HEK293 (cell line): ENCODE measurements around the gene EFCAB6.

Experiments used
- CTCF ChIA-PET: fragments of 350-600 bp; formaldehyde crosslinking; extraction: SDS; loops from one replicate; lab custom pipeline; 2021; ENCODE audit warnings: antibody characterized with exemption; lab: Yijun Ruan, JAX
- POLR2A ChIA-PET: fragments of 300-600 bp; formaldehyde crosslinking; extraction: SDS; loops from one replicate; lab custom pipeline; 2020; ENCODE audit warnings: antibody characterized with exemption, inconsistent platforms; lab: Yijun Ruan, JAX
- H3K27ac ChIP-seq: fragments of 200-500 bp; sonication (Bioruptor generic); 2 replicates; pipeline ENCODE4 v1.5.1; 2014; ENCODE audit warnings: low read depth, low read length, control low read depth, inconsistent platforms; ENCODE audit errors: extremely low read depth
- H3K36me3 ChIP-seq, 2 experiments: fragments of 200-500 bp in 1 of 2; sonication (Bioruptor generic) in 1 of 2; 1 replicate in 1 of 2; 2 replicates in 1 of 2; pipeline ENCODE4 v1.5.1; 2014 to 2017; ENCODE audit warnings: inconsistent platforms in 2 of 2, low read length in 2 of 2; ENCODE audit not compliant: control insufficient read depth in 2 of 2, insufficient read depth in 1 of 2
- H3K4me1 ChIP-seq: fragments of 200-500 bp; sonication (Bioruptor generic); 2 replicates; pipeline ENCODE4 v1.5.1; 2014; ENCODE audit warnings: mild to moderate bottlenecking, low read length, inconsistent platforms; ENCODE audit not compliant: control insufficient read depth, insufficient read depth
- H3K4me3 ChIP-seq: 2 replicates; pipeline ENCODE4 v1.5.1; 2011; ENCODE audit warnings: low read depth, mild to moderate bottlenecking, control low read depth, low read length, moderate library complexity
- H3K9me3 ChIP-seq: fragments of 200-500 bp; sonication (Bioruptor generic); 2 replicates; pipeline ENCODE4 v1.5.1; 2014; ENCODE audit warnings: low read depth, low read length, inconsistent platforms; ENCODE audit not compliant: control insufficient read depth, insufficient read depth
- EGR2 ChIP-seq: fragments of 450-650 bp; formaldehyde crosslinking; IDR thresholded peaks from 2 replicates; pipeline ENCODE4 v1.5.1; 2016; ENCODE audit warnings: low read depth, missing biosample characterization, missing genetic modification characterization
- FEZF1 ChIP-seq: fragments of 450-650 bp; formaldehyde crosslinking; IDR thresholded peaks from 2 replicates; pipeline ENCODE4 v1.5.1; 2016; ENCODE audit warnings: missing biosample characterization, missing genetic modification characterization
- PRDM1 ChIP-seq: fragments of 450-650 bp; formaldehyde crosslinking; IDR thresholded peaks from 2 replicates; pipeline ENCODE4; 2016; ENCODE audit warnings: missing biosample characterization, missing genetic modification characterization
- ZBTB17 ChIP-seq: fragments of 450-650 bp; formaldehyde crosslinking; IDR thresholded peaks from 2 replicates; pipeline ENCODE4 v1.5.1; 2016; ENCODE audit warnings: missing biosample characterization, missing genetic modification characterization
- ZFHX2 ChIP-seq: fragments of 450-650 bp; formaldehyde crosslinking; conservative IDR thresholded peaks from 2 replicates; pipeline ENCODE4 v1.5.1; 2016; ENCODE audit warnings: missing biosample characterization, missing genetic modification characterization
- ZFP41 ChIP-seq: fragments of 450-650 bp; formaldehyde crosslinking; IDR thresholded peaks from 2 replicates; pipeline ENCODE4 v1.5.1; 2016; ENCODE audit warnings: missing biosample characterization, missing genetic modification characterization, borderline replicate concordance
- ZNF121 ChIP-seq: fragments of 450-650 bp; formaldehyde crosslinking; IDR thresholded peaks from 2 replicates; pipeline ENCODE4 v1.5.1; 2016; ENCODE audit warnings: missing biosample characterization, missing genetic modification characterization
- ZNF211 ChIP-seq: fragments of 450-650 bp; formaldehyde crosslinking; IDR thresholded peaks from 2 replicates; pipeline ENCODE4 v1.5.1; 2016; ENCODE audit warnings: low read depth, missing biosample characterization, missing genetic modification characterization
- ZNF302 ChIP-seq: fragments of 450-650 bp; formaldehyde crosslinking; IDR thresholded peaks from 2 replicates; pipeline ENCODE4 v1.5.1; 2016; ENCODE audit warnings: missing biosample characterization, missing genetic modification characterization, low read depth
- ZNF366 ChIP-seq: fragments of 450-650 bp; formaldehyde crosslinking; conservative IDR thresholded peaks from 2 replicates; pipeline ENCODE4 v1.5.1; 2016; ENCODE audit warnings: missing biosample characterization, missing genetic modification characterization
- ZNF426 ChIP-seq: fragments of 450-650 bp; formaldehyde crosslinking; IDR thresholded peaks from 2 replicates; pipeline ENCODE4 v1.5.1; 2017; ENCODE audit warnings: missing biosample characterization, missing genetic modification characterization, mild to moderate bottlenecking, inconsistent platforms, moderate library complexity
- ZNF555 ChIP-seq: fragments of 450-650 bp; formaldehyde crosslinking; conservative IDR thresholded peaks from 2 replicates; pipeline ENCODE4 v1.5.1; 2017; ENCODE audit warnings: missing biosample characterization, mild to moderate bottlenecking, missing genetic modification characterization, inconsistent platforms
- ZNF560 ChIP-seq: fragments of 450-650 bp; formaldehyde crosslinking; IDR thresholded peaks from 2 replicates; pipeline ENCODE4 v1.5.1; 2017; ENCODE audit warnings: missing biosample characterization, missing genetic modification characterization, borderline replicate concordance
- TF ChIP-seq, protein P1 (sequence below): fragments of 450-650 bp; formaldehyde crosslinking; IDR thresholded peaks from 2 replicates; pipeline ENCODE4 v1.5.1; 2016; ENCODE audit warnings: missing biosample characterization, missing genetic modification characterization
- TF ChIP-seq, protein P2 (sequence below): fragments of 450-650 bp; formaldehyde crosslinking; IDR thresholded peaks from 2 replicates; pipeline ENCODE4 v1.5.1; 2016; ENCODE audit warnings: missing biosample characterization, missing genetic modification characterization
- TF ChIP-seq, protein P3 (sequence below): fragments of 450-650 bp; formaldehyde crosslinking; IDR thresholded peaks from 2 replicates; pipeline ENCODE4 v1.5.1; 2016; ENCODE audit warnings: missing biosample characterization, missing genetic modification characterization
- TF ChIP-seq, protein P4 (sequence below): fragments of 450-650 bp; formaldehyde crosslinking; IDR thresholded peaks from 2 replicates; pipeline ENCODE4 v1.5.1; 2017; ENCODE audit warnings: missing biosample characterization, missing genetic modification characterization

Gene EFCAB6

DNA sequence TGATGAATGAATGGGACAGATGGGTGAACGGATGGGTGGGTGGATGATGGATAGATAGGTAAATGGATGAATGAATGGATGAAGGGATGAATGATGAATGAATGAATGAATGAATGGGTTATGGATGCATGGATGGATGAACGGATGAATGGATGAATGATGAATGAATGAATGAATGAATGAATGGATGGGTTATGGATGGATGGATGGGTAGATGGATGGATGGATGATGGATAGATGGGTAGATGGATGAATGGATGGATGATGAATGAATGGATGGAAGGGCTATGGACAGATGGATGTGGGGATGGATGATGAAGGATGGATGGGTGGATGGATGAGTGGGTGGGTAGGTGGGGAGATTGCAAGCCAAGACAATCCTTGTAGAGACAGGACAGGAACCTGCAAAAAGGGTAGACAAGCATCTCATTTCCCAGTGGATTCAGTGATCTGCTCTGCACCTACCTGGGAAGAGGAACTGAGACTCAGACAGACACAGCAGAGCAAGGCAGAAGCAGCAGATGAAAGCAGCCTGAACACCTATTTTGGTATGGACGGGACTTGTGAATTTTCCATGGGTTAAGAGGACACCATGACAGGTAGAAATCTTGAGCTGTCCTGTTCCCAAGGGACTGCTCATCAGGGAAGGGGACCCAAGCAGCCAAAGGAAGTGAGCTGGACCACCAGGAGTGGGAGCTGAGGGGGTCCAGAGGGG lies 68.0 kb downstream of the EFCAB6 start:
- CTCF ChIA-PET, result interaction anchor here (0.8 to 1.4 kb wide), 3 partner anchors 11 to 356 kb away, joined by 4 to 13 read pairs (median 6); no protein-coding TSS in a partner anchor
- no peaks in the 10 kb centered on the region for H3K9me3 ChIP-seq
- POLR2A ChIA-PET, result no interaction called here
- TF ChIP-seq, protein P1, sequence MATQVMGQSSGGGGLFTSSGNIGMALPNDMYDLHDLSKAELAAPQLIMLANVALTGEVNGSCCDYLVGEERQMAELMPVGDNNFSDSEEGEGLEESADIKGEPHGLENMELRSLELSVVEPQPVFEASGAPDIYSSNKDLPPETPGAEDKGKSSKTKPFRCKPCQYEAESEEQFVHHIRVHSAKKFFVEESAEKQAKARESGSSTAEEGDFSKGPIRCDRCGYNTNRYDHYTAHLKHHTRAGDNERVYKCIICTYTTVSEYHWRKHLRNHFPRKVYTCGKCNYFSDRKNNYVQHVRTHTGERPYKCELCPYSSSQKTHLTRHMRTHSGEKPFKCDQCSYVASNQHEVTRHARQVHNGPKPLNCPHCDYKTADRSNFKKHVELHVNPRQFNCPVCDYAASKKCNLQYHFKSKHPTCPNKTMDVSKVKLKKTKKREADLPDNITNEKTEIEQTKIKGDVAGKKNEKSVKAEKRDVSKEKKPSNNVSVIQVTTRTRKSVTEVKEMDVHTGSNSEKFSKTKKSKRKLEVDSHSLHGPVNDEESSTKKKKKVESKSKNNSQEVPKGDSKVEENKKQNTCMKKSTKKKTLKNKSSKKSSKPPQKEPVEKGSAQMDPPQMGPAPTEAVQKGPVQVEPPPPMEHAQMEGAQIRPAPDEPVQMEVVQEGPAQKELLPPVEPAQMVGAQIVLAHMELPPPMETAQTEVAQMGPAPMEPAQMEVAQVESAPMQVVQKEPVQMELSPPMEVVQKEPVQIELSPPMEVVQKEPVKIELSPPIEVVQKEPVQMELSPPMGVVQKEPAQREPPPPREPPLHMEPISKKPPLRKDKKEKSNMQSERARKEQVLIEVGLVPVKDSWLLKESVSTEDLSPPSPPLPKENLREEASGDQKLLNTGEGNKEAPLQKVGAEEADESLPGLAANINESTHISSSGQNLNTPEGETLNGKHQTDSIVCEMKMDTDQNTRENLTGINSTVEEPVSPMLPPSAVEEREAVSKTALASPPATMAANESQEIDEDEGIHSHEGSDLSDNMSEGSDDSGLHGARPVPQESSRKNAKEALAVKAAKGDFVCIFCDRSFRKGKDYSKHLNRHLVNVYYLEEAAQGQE (tag by site-specific recombination), result no peak
- TF ChIP-seq FEZF1 (no peak), ZNF560 (tag by site-specific recombination) (no peak), ZNF121 (no peak), ZFP41 (no peak), ZNF302 (tag by site-specific recombination) (no peak), ZFHX2 (tag by site-specific recombination) (0 out of 2 replicates have a peak, but pooled peaks have one; percentile 27), PRDM1 (no peak), ZNF426 (tag by site-specific recombination) (no peak), ZNF211 (no peak), ZNF555 (no peak), ZBTB17 (tag by site-specific recombination) (peak; percentile 96), ZNF366 (tag by site-specific recombination) (peak; percentile 95), EGR2 (tag by site-specific recombination) (peak; percentile 29; the same call in 1 of the 2 replicates)
- TF ChIP-seq, protein P2, sequence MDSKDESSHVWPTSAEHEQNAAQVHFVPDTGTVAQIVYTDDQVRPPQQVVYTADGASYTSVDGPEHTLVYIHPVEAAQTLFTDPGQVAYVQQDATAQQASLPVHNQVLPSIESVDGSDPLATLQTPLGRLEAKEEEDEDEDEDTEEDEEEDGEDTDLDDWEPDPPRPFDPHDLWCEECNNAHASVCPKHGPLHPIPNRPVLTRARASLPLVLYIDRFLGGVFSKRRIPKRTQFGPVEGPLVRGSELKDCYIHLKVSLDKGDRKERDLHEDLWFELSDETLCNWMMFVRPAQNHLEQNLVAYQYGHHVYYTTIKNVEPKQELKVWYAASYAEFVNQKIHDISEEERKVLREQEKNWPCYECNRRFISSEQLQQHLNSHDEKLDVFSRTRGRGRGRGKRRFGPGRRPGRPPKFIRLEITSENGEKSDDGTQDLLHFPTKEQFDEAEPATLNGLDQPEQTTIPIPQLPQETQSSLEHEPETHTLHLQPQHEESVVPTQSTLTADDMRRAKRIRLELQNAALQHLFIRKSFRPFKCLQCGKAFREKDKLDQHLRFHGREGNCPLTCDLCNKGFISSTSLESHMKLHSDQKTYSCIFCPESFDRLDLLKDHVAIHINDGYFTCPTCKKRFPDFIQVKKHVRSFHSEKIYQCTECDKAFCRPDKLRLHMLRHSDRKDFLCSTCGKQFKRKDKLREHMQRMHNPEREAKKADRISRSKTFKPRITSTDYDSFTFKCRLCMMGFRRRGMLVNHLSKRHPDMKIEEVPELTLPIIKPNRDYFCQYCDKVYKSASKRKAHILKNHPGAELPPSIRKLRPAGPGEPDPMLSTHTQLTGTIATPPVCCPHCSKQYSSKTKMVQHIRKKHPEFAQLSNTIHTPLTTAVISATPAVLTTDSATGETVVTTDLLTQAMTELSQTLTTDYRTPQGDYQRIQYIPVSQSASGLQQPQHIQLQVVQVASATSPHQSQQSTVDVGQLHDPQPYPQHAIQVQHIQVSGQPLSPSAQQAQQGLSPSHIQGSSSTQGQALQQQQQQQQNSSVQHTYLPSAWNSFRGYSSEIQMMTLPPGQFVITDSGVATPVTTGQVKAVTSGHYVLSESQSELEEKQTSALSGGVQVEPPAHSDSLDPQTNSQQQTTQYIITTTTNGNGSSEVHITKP (tag by site-specific recombination), result no peak
- TF ChIP-seq, protein P3, sequence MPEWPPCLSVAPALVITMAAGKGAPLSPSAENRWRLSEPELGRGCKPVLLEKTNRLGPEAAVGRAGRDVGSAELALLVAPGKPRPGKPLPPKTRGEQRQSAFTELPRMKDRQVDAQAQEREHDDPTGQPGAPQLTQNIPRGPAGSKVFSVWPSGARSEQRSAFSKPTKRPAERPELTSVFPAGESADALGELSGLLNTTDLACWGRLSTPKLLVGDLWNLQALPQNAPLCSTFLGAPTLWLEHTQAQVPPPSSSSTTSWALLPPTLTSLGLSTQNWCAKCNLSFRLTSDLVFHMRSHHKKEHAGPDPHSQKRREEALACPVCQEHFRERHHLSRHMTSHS (tag by site-specific recombination), result no peak
- TF ChIP-seq, protein P4, sequence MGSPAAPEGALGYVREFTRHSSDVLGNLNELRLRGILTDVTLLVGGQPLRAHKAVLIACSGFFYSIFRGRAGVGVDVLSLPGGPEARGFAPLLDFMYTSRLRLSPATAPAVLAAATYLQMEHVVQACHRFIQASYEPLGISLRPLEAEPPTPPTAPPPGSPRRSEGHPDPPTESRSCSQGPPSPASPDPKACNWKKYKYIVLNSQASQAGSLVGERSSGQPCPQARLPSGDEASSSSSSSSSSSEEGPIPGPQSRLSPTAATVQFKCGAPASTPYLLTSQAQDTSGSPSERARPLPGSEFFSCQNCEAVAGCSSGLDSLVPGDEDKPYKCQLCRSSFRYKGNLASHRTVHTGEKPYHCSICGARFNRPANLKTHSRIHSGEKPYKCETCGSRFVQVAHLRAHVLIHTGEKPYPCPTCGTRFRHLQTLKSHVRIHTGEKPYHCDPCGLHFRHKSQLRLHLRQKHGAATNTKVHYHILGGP (tag by site-specific recombination), result no peak
- TF ChIP-seq, all 188 proteins: peak for 4
- no peaks in the 10 kb centered on the region for H3K36me3 ChIP-seq
- no peak overlapping the region for H3K4me3 ChIP-seq
- H3K4me1 ChIP-seq, result no peaks in the 10 kb centered on the region
- no peak overlapping the region for H3K27ac ChIP-seq
